IMR-90 (cell line): Measurements from ENCODE around the gene AFDN. TPM values are rescaled to one million over a fixed set of nuclear protein-coding genes. Genes with fewer than 3 reads are reported as not detected.
"Not testable (repeated sequence)": the region's sequence is repeated elsewhere in the genome, so short reads cannot be mapped to it uniquely, and the experiment has no call there.

Source experiments
- ATAC-seq: fragments of 200-7000 bp; cut with Tn5 transposase; 2 replicates; pipeline ENCODE4 v1.9.1; 2020; ENCODE audit warnings: low read depth, mild to moderate bottlenecking, moderate library complexity
- BruUV-seq: library from RNA; stranded (reverse); fragments of 400-500 nt; replicated peaks from 2 replicates; lab custom pipeline; 2021; lab: Mats Ljungman, UMichigan
- CTCF ChIA-PET: fragments of 300-600 bp; formaldehyde crosslinking; extraction: SDS; loops from one replicate; lab custom pipeline; 2021; ENCODE audit warnings: antibody characterized with exemption; lab: Yijun Ruan, JAX
- POLR2A ChIA-PET: fragments of 300-600 bp; sonication (Branson Sonifier 250); formaldehyde crosslinking; loops from one replicate; lab custom pipeline; 2022; ENCODE audit warnings: antibody characterized with exemption; ENCODE audit not compliant: unreplicated experiment; lab: Charles Lee
- DNase-seq: peaks from one replicate; pipeline ENCODE4 v3.0.0; 2013
- H2AFZ ChIP-seq: replicated peaks from 2 replicates; pipeline ENCODE3; 2013; ENCODE audit warnings: low read length, mild to moderate bottlenecking; ENCODE audit not compliant: poor library complexity
- H2AK5ac ChIP-seq: 2 replicates; pipeline ENCODE4 v1.6.1; 2013; ENCODE audit warnings: low read depth, low read length, inconsistent platforms
- H2AK9ac ChIP-seq: replicated peaks from 2 replicates; pipeline ENCODE3; 2013; ENCODE audit warnings: mild to moderate bottlenecking, low read depth, low read length, moderate library complexity; ENCODE audit not compliant: poor library complexity
- H2BK120ac ChIP-seq: 2 replicates; pipeline ENCODE4 v1.6.1; 2013; ENCODE audit warnings: low read depth, low read length, inconsistent platforms
- H2BK15ac ChIP-seq: 3 replicates; pipeline ENCODE4 v1.6.1; 2013; ENCODE audit warnings: low read depth, low read length, inconsistent platforms
- H2BK20ac ChIP-seq: 2 replicates; pipeline ENCODE4 v1.6.1; 2013; ENCODE audit warnings: low read depth, mild to moderate bottlenecking, inconsistent platforms, low read length, moderate library complexity
- H2BK5ac ChIP-seq: 2 replicates; pipeline ENCODE4 v1.6.1; 2013; ENCODE audit warnings: mild to moderate bottlenecking, low read depth, low read length, inconsistent platforms; ENCODE audit not compliant: poor library complexity, severe bottlenecking
- H3K14ac ChIP-seq: replicated peaks from 2 replicates; pipeline ENCODE4 v1.6.1; 2013; ENCODE audit warnings: low read depth, low read length, inconsistent platforms
- H3K18ac ChIP-seq: 2 replicates; pipeline ENCODE4 v1.6.1; 2013; ENCODE audit warnings: low read depth, low read length, control low read depth
- H3K23ac ChIP-seq: 2 replicates; pipeline ENCODE4 v1.6.1; 2013; ENCODE audit warnings: low read depth, low read length, inconsistent platforms
- H3K27ac ChIP-seq: 2 replicates; pipeline ENCODE4 v1.5.1; 2013; ENCODE audit warnings: mild to moderate bottlenecking, control low read depth, low read length; ENCODE audit not compliant: insufficient read depth
- H3K27me3 ChIP-seq: 2 replicates; pipeline ENCODE4 v1.6.1; 2013; ENCODE audit warnings: low read length; ENCODE audit not compliant: control insufficient read depth, insufficient read depth
- H3K36me3 ChIP-seq: 2 replicates; pipeline ENCODE4 v1.6.1; 2013; ENCODE audit warnings: low read length, mixed read lengths; ENCODE audit not compliant: control insufficient read depth, insufficient read depth
- H3K4ac ChIP-seq: 2 replicates; pipeline ENCODE4 v1.6.1; 2013; ENCODE audit warnings: low read depth, low read length, inconsistent platforms
- H3K4me1 ChIP-seq: 2 replicates; pipeline ENCODE4 v1.6.1; 2013; ENCODE audit warnings: low read length, mixed read lengths; ENCODE audit not compliant: control insufficient read depth, insufficient read depth
- H3K4me2 ChIP-seq: 2 replicates; pipeline ENCODE4 v1.6.1; 2013; ENCODE audit warnings: low read depth, mild to moderate bottlenecking, control low read depth, low read length, moderate library complexity
- H3K4me3 ChIP-seq: 2 replicates; pipeline ENCODE4 v1.5.1; 2013; ENCODE audit warnings: low read depth, mild to moderate bottlenecking, control low read depth, low read length, moderate library complexity; ENCODE audit not compliant: insufficient read depth
- H3K56ac ChIP-seq: 2 replicates; pipeline ENCODE4 v1.6.1; 2013; ENCODE audit warnings: low read length, inconsistent platforms; ENCODE audit not compliant: insufficient read depth; ENCODE audit errors: extremely low read depth
- H3K79me1 ChIP-seq, 2 experiments: 2 replicates each; pipeline ENCODE4 v1.6.1; 2013; ENCODE audit warnings: low read length in 2 of 2, inconsistent platforms in 1 of 2, low read depth in 1 of 2
- H3K9ac ChIP-seq: 2 replicates; pipeline ENCODE4 v1.6.1; 2013; ENCODE audit warnings: low read depth, low read length, control low read depth
- H3K9me1 ChIP-seq: 2 replicates; pipeline ENCODE4 v1.6.1; 2013; ENCODE audit warnings: low read length, inconsistent platforms; ENCODE audit not compliant: insufficient read depth
- H3K9me3 ChIP-seq: 2 replicates; pipeline ENCODE4 v1.6.1; 2013; ENCODE audit warnings: low read length; ENCODE audit not compliant: control insufficient read depth, insufficient read depth
- H4K20me1 ChIP-seq: 2 replicates; pipeline ENCODE4 v1.6.1; 2013; ENCODE audit warnings: low read length, inconsistent platforms; ENCODE audit not compliant: insufficient read depth
- H4K5ac ChIP-seq: 2 replicates; pipeline ENCODE4 v1.6.1; 2013; ENCODE audit warnings: mild to moderate bottlenecking, low read depth, low read length, control low read depth
- H4K8ac ChIP-seq, 2 experiments: 2 replicates each; pipeline ENCODE4 v1.6.1; 2013; ENCODE audit warnings: low read depth in 2 of 2, low read length in 2 of 2, control low read depth in 1 of 2, inconsistent platforms in 1 of 2
- H4K91ac ChIP-seq: 2 replicates; pipeline ENCODE4 v1.6.1; 2013; ENCODE audit warnings: low read depth, low read length, inconsistent platforms; ENCODE audit not compliant: insufficient read depth
- dilution Hi-C: fragments of 300-500 bp; cut with HindIII; formaldehyde crosslinking; loops from one replicate; pipeline ENCODE4 v1.14.3; 2018; ENCODE audit warnings: low sequenced_read_pairs; ENCODE audit not compliant: unreplicated experiment
- in situ Hi-C: fragments of 300-500 bp; cut with MboI; formaldehyde crosslinking; loops from 3 replicates; pipeline ENCODE4 v1.14.3; 2019; ENCODE audit warnings: low sequenced_read_pairs, inconsistent platforms, mixed read lengths
- intact Hi-C: fragments of 100-400 bp; cut with micrococcal nuclease; formaldehyde crosslinking; loops from 2 replicates; pipeline ENCODE4 v1.10.0; 2022
- polyA plus RNA-seq, 3 experiments: library from polyadenylated mRNA; depleted of rRNA; stranded (reverse); fragments of >200 nt; gene quantifications; 2 replicates each; pipeline ENCODE4 v1.2.3, GENCODE V29; 2012; ENCODE audit warnings: low replicate concordance in 1 of 3
- total RNA-seq: library from RNA; depleted of rRNA; stranded (reverse); fragments of >200 nt; gene quantifications from 2 replicates; pipeline ENCODE4 v1.2.3, GENCODE V29; 2012

Gene AFDN
- total and polyA plus RNA-seq, 2 of the 4 experiments (the other 2 are of a cell fraction) = 11.6 to 20.8 TPM

- in situ Hi-C loops, H2BK5ac ChIP-seq, H3K9me3 ChIP-seq, H3K9me1 ChIP-seq, H2AK5ac ChIP-seq, H2AK9ac ChIP-seq, ATAC-seq, H3K4me1 ChIP-seq, dilution Hi-C loops, H2BK15ac ChIP-seq, BruUV-seq, H2BK120ac ChIP-seq, H3K4me2 ChIP-seq, H3K56ac ChIP-seq, H3K27ac ChIP-seq, H3K36me3 ChIP-seq, H3K79me1 ChIP-seq, CTCF ChIA-PET, H3K4me3 ChIP-seq, H3K14ac ChIP-seq, H2BK20ac ChIP-seq, H4K20me1 ChIP-seq, H4K5ac ChIP-seq, DNase-seq, H4K91ac ChIP-seq, H2AFZ ChIP-seq, H3K18ac ChIP-seq, H3K9ac ChIP-seq, H3K27me3 ChIP-seq, H3K23ac ChIP-seq, H4K8ac ChIP-seq, intact Hi-C loops, H3K4ac ChIP-seq, POLR2A ChIA-PET: not testable (repeated sequence)
Measured at GRCh38 chr6:167976116-167976657, 149.5 kb downstream of the AFDN start.
